ENCODE measurements around the gene HM13.
"Not testable (repeated sequence)": the region's sequence is repeated elsewhere in the genome, so short reads cannot be mapped to it uniquely, and the experiment has no call there.

Gene HM13

GRCh38 chr20:31514154-31515071 is at the start of gene HM13:
HM13 (plus strand) TSS chr20:31514442; CDS start chr20:31514552, 110 bp downstream.
- peak; percentile 98 for DNase-seq

GRCh38 chr20:31470946-31471345 is 43.3 kb upstream of the HM13 start:
- DNase-seq, result not testable (repeated sequence)

GRCh38 chr20:31472395-31473330 is 41.6 kb upstream of the HM13 start:
- DNase-seq, result no peak

GRCh38 chr20:31473331-31474096 is 40.7 kb upstream of the HM13 start:
- no peak for DNase-seq

GRCh38 chr20:31474097-31474436 is 40.2 kb upstream of the HM13 start:
- peak; percentile 66 for DNase-seq

- no peak for DNase-seq
Measured at GRCh38 chr20:31474758-31475427, 39.3 kb upstream of the HM13 start, which contains the start of the genes DEFB124 and REM1. DEFB124 (minus strand) TSS chr20:31475127; CDS start chr20:31473013, 2,114 bp downstream. REM1 (plus strand) TSS chr20:31475288; CDS start chr20:31476446, 1,158 bp downstream.

GRCh38 chr20:31475472-31476293 is 38.6 kb upstream of the HM13 start:
- DNase-seq, result no peak

- no peak for DNase-seq
Measured at GRCh38 chr20:31476294-31476585, 38.0 kb upstream of the HM13 start.

GRCh38 chr20:31476643-31477215 is 37.5 kb upstream of the HM13 start:
- peak; percentile 38 for DNase-seq

GRCh38 chr20:31484001-31484400 is 30.2 kb upstream of the HM13 start:
- DNase-seq, result no peak

- DNase-seq, result peak; percentile 4
Measured at GRCh38 chr20:31485450-31486339, 28.5 kb upstream of the HM13 start.

- DNase-seq, result no peak
Measured at GRCh38 chr20:31488115-31488514, 26.1 kb upstream of the HM13 start.

GRCh38 chr20:31489152-31489551 is 25.1 kb upstream of the HM13 start:
- no peak for DNase-seq

GRCh38 chr20:31490752-31491151 is 23.5 kb upstream of the HM13 start:
- no peak for DNase-seq

- DNase-seq, result no peak
Measured at GRCh38 chr20:31494131-31494530, 20.1 kb upstream of the HM13 start.

GRCh38 chr20:31496761-31497295 is 17.4 kb upstream of the HM13 start:
- DNase-seq, result no peak

GRCh38 chr20:31497838-31498540 is 16.3 kb upstream of the HM13 start:
- DNase-seq, result no peak

GRCh38 chr20:31500527-31500926 is 13.7 kb upstream of the HM13 start:
- no peak for DNase-seq

Data from suppressor macrophage treated with lipopolysaccharide for 4 hours (primary cell).